ENCODE measurements around the gene ZNF341. TPM values are rescaled to one million over a fixed set of nuclear protein-coding genes. Genes with fewer than 3 reads are reported as not detected.
"Not testable (repeated sequence)": the region's sequence is repeated elsewhere in the genome, so short reads cannot be mapped to it uniquely, and the experiment has no call there.

The ZNF341 gene
- total RNA-seq, 1 donor from 2014 or later = 2.8 TPM

DNA sequence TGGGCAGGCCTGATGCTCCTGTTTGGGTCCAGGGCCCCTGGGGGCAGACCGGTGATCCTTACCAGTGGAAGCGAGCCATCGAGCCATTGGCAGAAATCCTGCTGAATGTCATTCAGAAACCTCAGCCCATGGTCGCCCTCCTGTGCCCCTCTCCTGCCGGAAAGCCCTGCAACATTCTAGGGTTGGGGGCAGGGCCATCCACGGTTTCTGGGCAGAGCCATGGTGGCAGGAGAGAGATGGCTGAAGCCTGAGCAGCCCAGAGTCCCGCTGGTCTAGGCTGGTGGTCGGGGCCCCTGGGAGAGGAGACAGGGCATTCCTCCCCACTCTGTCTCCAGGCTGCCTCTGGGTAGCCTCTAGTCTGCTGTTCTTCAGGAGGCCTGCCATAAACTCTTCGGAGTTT, 59.7 kb downstream of the ZNF341 start:
- Mint-ChIP-seq H3K4me1 (ENCODE audit: low read depth) (peaks cover 31% of the 10 kb centered on the region), H3K4me3 (ENCODE audit: unreplicated experiment) (no peak overlapping the region), H3K27me3 (ENCODE audit: low read depth) (no peaks in the 10 kb centered on the region), H3K36me3 (ENCODE audit: low read depth) (peaks cover 3% of the 10 kb centered on the region), H3K27ac (ENCODE audit: unreplicated experiment) (no peak overlapping the region), H3K9me3 (ENCODE audit: low read depth) (no peaks in the 10 kb centered on the region)
- DNase-seq (ENCODE audit: low spot score) = no peak
- TF ChIP-seq, protein P1, sequence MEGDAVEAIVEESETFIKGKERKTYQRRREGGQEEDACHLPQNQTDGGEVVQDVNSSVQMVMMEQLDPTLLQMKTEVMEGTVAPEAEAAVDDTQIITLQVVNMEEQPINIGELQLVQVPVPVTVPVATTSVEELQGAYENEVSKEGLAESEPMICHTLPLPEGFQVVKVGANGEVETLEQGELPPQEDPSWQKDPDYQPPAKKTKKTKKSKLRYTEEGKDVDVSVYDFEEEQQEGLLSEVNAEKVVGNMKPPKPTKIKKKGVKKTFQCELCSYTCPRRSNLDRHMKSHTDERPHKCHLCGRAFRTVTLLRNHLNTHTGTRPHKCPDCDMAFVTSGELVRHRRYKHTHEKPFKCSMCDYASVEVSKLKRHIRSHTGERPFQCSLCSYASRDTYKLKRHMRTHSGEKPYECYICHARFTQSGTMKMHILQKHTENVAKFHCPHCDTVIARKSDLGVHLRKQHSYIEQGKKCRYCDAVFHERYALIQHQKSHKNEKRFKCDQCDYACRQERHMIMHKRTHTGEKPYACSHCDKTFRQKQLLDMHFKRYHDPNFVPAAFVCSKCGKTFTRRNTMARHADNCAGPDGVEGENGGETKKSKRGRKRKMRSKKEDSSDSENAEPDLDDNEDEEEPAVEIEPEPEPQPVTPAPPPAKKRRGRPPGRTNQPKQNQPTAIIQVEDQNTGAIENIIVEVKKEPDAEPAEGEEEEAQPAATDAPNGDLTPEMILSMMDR (IDR thresholded peaks at IDR 0.05) = no peak

DNA sequence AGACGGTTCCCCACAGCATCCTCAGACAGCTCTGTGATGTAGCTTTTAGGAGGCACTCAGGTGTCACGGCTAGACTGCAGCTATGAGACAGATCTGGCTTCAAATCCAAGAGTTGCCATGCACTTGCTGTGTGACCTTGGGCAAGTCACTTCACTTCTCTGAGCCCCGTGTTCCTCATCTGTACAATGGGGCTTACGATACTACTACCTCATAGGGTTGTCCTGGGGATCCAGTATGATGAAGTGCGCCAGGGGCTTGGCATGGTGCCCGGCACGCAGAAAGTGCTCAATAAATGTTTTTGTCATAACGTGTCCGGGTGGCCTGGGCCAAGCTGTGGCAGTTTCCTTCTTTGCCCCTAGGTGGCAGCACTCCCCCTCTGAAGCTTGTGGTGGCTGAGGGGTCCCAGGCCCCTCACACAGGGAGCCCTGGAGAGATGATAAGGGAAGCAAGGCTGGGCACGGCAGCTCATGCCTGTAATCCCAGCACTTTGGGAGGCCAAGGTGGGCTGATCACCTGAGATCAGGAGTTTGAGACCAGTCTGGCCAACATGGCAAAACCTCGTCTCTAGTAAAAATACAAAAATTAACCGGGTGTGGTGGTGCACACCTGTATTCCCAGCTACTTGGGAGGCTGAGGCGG, 60.3 kb downstream of the ZNF341 start:
- Mint-ChIP-seq H3K4me1 (ENCODE audit: low read depth) (peaks cover 31% of the 10 kb centered on the region), H3K27ac (ENCODE audit: unreplicated experiment) (no peak overlapping the region), H3K27me3 (ENCODE audit: low read depth) (no peaks in the 10 kb centered on the region), H3K4me3 (ENCODE audit: unreplicated experiment) (no peak overlapping the region), H3K9me3 (ENCODE audit: low read depth) (no peaks in the 10 kb centered on the region), H3K36me3 (ENCODE audit: low read depth) (peaks cover 3% of the 10 kb centered on the region)
- TF ChIP-seq, protein P1 (IDR thresholded peaks at IDR 0.05) = peak; percentile 88
- no peak for DNase-seq (ENCODE audit: low spot score)

DNA sequence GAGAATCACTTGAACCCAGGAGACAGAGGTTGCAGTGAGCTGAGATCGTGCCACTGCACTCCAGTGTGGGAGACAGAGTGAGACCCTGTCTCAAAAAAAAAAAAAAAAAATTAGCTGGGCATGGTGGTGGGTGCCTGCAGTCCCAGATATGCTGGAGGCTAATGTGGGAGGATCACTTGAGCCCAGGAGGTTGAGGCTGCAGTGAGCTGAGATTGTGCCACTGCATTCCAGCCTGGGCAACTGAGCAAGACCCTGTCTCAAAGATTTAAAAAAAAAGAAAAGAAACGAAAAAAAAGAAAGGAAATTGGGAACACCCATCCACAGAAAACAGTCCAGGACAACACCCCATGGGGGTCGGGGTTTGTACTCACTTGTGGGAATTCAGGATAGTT, 60.8 kb downstream of the ZNF341 start:
- H3K4me3 Mint-ChIP-seq (ENCODE audit: unreplicated experiment); H3K27me3 Mint-ChIP-seq (ENCODE audit: low read depth); H3K27ac Mint-ChIP-seq (ENCODE audit: unreplicated experiment); DNase-seq (ENCODE audit: low spot score); H3K36me3 Mint-ChIP-seq (ENCODE audit: low read depth); H3K9me3 Mint-ChIP-seq (ENCODE audit: low read depth): not testable (repeated sequence)
- H3K4me1 Mint-ChIP-seq (ENCODE audit: low read depth) = peaks cover 31% of the 10 kb centered on the region

DNA sequence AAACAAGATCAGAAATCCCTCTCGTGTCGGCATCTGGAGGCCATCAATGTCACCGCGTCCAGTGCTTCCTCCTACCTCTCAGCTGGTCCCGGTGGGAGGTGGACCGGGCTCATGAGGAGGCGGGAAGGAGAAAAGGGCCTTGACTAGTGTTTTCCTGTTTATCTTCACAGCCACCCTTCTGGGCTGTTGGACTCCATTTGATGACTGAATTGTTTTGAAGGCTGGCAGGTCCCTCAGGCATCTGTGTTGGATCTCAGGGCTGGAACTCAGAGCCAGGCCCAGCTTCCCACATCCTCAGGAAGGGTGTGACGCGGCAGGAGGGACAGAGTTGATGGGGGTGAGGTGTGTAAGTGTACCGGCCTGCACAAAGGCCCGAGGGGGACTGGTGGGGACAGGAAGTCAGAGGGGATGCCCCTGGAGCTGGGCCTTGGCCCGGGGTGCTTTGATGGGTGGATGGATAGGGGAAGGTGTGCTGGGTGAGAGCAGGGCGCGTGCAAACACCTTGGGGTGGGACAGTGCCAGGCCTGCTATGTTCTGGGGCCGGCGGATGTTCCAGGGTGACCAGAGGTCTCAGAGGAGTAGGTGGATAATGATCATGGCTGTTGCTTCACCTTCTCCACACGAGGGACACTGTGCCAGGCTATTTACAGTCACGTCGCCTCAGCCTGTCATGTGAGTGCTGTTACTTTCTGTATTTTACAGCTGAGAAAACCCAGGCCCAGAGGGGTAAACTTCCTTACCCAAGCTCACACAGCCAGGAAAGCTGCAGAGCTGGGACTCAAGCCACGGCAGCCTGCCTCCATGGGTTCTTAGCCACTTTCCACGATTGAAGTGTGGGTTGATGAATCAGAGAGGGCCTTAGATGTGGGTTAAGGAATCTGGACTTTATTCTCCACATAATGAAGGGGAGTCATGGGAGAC, 61.5 kb downstream of the ZNF341 start:
- Mint-ChIP-seq H3K36me3 (ENCODE audit: low read depth) (peaks cover 3% of the 10 kb centered on the region), H3K4me1 (ENCODE audit: low read depth) (peaks cover 31% of the 10 kb centered on the region), H3K27me3 (ENCODE audit: low read depth) (no peaks in the 10 kb centered on the region), H3K27ac (ENCODE audit: unreplicated experiment) (no peak overlapping the region), H3K4me3 (ENCODE audit: unreplicated experiment) (no peak overlapping the region), H3K9me3 (ENCODE audit: low read depth) (peaks cover 4% of the 10 kb centered on the region)
- DNase-seq (ENCODE audit: low spot score) = no peak
- TF ChIP-seq, protein P1 (IDR thresholded peaks at IDR 0.05) = no peak

DNA sequence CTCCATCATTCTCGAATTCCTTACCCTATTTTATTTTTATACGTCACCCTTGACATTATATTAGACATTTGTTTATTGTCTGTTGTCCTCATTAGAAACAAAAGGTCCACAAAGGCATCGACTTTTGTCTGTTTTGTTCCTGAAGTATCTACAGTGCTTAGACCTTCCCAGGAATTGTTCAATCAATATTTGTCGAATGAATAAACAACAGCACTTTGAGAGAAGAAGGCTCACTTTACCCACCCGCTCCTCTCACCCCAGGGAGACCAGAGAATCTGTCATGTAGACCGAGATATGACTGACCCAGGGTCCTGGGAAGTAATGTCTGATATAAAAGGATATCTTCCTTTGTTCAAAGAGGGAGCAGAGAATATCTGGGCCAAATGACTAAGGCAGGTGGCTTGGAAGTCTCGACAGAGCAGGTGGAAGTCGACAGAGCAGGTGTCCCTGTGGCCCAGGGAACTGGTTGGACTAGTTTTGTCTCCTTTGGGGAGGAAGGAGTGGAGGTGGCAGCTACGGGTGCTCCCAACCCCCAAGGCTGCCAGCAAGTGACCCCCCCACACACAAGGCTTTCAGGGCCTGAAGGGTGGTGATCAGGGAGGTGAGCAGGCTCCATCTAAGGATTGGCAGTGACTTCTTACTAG, 64.6 kb downstream of the ZNF341 start:
- Mint-ChIP-seq H3K4me1 (ENCODE audit: low read depth) (peaks cover 8% of the 10 kb centered on the region), H3K27me3 (ENCODE audit: low read depth) (no peaks in the 10 kb centered on the region), H3K36me3 (ENCODE audit: low read depth) (no peaks in the 10 kb centered on the region), H3K27ac (ENCODE audit: unreplicated experiment) (no peak overlapping the region), H3K9me3 (ENCODE audit: low read depth) (peaks cover 4% of the 10 kb centered on the region), H3K4me3 (ENCODE audit: unreplicated experiment) (no peak overlapping the region)
- TF ChIP-seq, protein P1 (IDR thresholded peaks at IDR 0.05) = no peak
- no peak for DNase-seq (ENCODE audit: low spot score)

All from chondrocyte (in vitro differentiated cells).